SK-N-SH (cell line): ENCODE data around the gene MTHFD1L. TPM values are rescaled to one million over a fixed set of nuclear protein-coding genes. Genes with fewer than 3 reads are reported as not detected.
A peak's percentile ranks its signal among the peaks of the same experiment; 100 is the strongest.

Source experiments
- CTCF ChIA-PET: fragments of 300-600, 350-600 bp; formaldehyde crosslinking; extraction: SDS; loops from one replicate; lab custom pipeline; 2021; lab: Yijun Ruan, JAX
- POLR2A ChIA-PET: fragments of 350-600 bp; sonication (Branson Sonifier 250); formaldehyde crosslinking; extraction: SDS; loops from one replicate; lab custom pipeline; 2020; ENCODE audit warnings: antibody characterized with exemption, inconsistent platforms; lab: Yijun Ruan, JAX
- DNase-seq: peaks from one replicate; pipeline ENCODE4 v3.0.0; 2012
- H2AFZ ChIP-seq: fragments of 200-600 bp; sonication (generic); 2 replicates; pipeline ENCODE4 v1.8.1; 2016; ENCODE audit warnings: antibody characterized with exemption, mild to moderate bottlenecking, low read depth
- H3F3A ChIP-seq: fragments of 200-600 bp; sonication (generic); replicated peaks from 2 replicates; pipeline ENCODE3; 2016; ENCODE audit warnings: antibody characterized with exemption, mild to moderate bottlenecking; ENCODE audit not compliant: insufficient read depth
- H3K27ac ChIP-seq, 2 experiments: fragments of 200-500 bp in 1 of 2; fragments of 200-600 bp in 1 of 2; sonication (Bioruptor generic) in 1 of 2; sonication (generic), shearing (Covaris generic) in 1 of 2; 2 replicates each; pipeline versions ENCODE4 v1.5.1 to v1.6.1; 2014 to 2016; ENCODE audit warnings: low read depth in 2 of 2, inconsistent platforms in 1 of 2, low read length in 1 of 2, mild to moderate bottlenecking in 1 of 2, mixed read lengths in 1 of 2
- H3K27me3 ChIP-seq: fragments of 200-600 bp; sonication (generic), shearing (Covaris generic); 2 replicates; pipeline ENCODE4 v1.6.1; 2016; ENCODE audit warnings: mixed run types; ENCODE audit not compliant: insufficient read depth
- H3K36me3 ChIP-seq, 2 experiments: fragments of 200-500 bp in 1 of 2; fragments of 200-600 bp in 1 of 2; sonication (Bioruptor generic) in 1 of 2; sonication (generic) in 1 of 2; replicated peaks in 1 of 2; 2 replicates each; pipeline versions ENCODE3 to v1.5.1; 2014 to 2016; ENCODE audit warnings: low read length in 1 of 2, mild to moderate bottlenecking in 1 of 2; ENCODE audit not compliant: insufficient read depth in 2 of 2, control insufficient read depth in 1 of 2
- H3K4me1 ChIP-seq, 2 experiments: fragments of 200-500 bp in 1 of 2; fragments of 200-600 bp in 1 of 2; sonication (Bioruptor generic) in 1 of 2; sonication (generic), shearing (Covaris generic) in 1 of 2; 2 replicates each; pipeline versions ENCODE4 v1.5.1 to v1.6.1; 2014 to 2016; ENCODE audit warnings: low read depth in 1 of 2, low read length in 1 of 2, mixed run types in 1 of 2; ENCODE audit not compliant: insufficient read depth in 2 of 2, control insufficient read depth in 1 of 2
- H3K4me2 ChIP-seq: fragments of 200-600 bp; sonication (generic), shearing (Covaris generic); 2 replicates; pipeline ENCODE4 v1.6.1; 2017; ENCODE audit warnings: mixed run types
- H3K4me3 ChIP-seq, 2 experiments: fragments of 200-500 bp in 1 of 2; fragments of 200-600 bp in 1 of 2; sonication (Bioruptor generic) in 1 of 2; sonication (generic), shearing (Covaris generic) in 1 of 2; 2 replicates each; pipeline versions ENCODE4 v1.5.1 to v1.8.1; 2014 to 2016; ENCODE audit warnings: low read depth in 2 of 2, inconsistent platforms in 1 of 2, low read length in 1 of 2, mild to moderate bottlenecking in 1 of 2, mixed read lengths in 1 of 2, moderate library complexity in 1 of 2
- H3K79me2 ChIP-seq: fragments of 200-600 bp; sonication (generic); 2 replicates; pipeline ENCODE4 v1.8.1; 2017; ENCODE audit warnings: mild to moderate bottlenecking; ENCODE audit not compliant: insufficient read depth
- H3K9ac ChIP-seq: fragments of 200-600 bp; sonication (generic); 2 replicates; pipeline ENCODE4 v1.6.1; 2017; ENCODE audit warnings: mixed run types
- H3K9me2 ChIP-seq: fragments of 200-600 bp; sonication (generic); 2 replicates; pipeline ENCODE4 v1.6.1; 2017; ENCODE audit warnings: mixed run types
- H3K9me3 ChIP-seq: fragments of 200-600 bp; sonication (generic); 2 replicates; pipeline ENCODE4 v1.6.1; 2017; ENCODE audit warnings: mixed run types, mild to moderate bottlenecking, moderate library complexity
- H4K20me1 ChIP-seq: fragments of 200-600 bp; sonication (generic); 2 replicates; pipeline ENCODE4 v1.6.1; 2017; ENCODE audit warnings: mild to moderate bottlenecking, mixed run types; ENCODE audit not compliant: insufficient read depth
- ELF1 ChIP-seq: IDR thresholded peaks from 2 replicates; pipeline ENCODE4 v1.4.0; 2012
- EZH2phosphoT487 ChIP-seq: fragments of 200-600 bp; sonication (generic); IDR thresholded peaks from 2 replicates; pipeline ENCODE4 v1.6.1; 2017; ENCODE audit warnings: low read depth, mixed run types, mild to moderate bottlenecking, antibody characterized with exemption, moderate library complexity, borderline replicate concordance
- FOXJ3 ChIP-seq: sonication (generic); formaldehyde crosslinking; IDR thresholded peaks from 2 replicates; pipeline ENCODE4 v1.5.1; 2020; ENCODE audit warnings: mild to moderate bottlenecking, missing genetic modification reagents
- FOXM1 ChIP-seq: IDR thresholded peaks from 2 replicates; pipeline ENCODE4 v1.4.0; 2012; ENCODE audit warnings: low read depth, mild to moderate bottlenecking
- GABPA ChIP-seq: IDR thresholded peaks from 2 replicates; pipeline ENCODE4 v1.4.0; 2012; ENCODE audit warnings: low read depth, mild to moderate bottlenecking
- GATA2 ChIP-seq: sonication (generic); formaldehyde crosslinking; IDR thresholded peaks from 2 replicates; pipeline ENCODE4 v1.5.0; 2020; ENCODE audit warnings: mild to moderate bottlenecking, missing genetic modification reagents
- MAX ChIP-seq: IDR thresholded peaks from 2 replicates; pipeline ENCODE4 v1.4.0; 2012; ENCODE audit warnings: low read depth
- MEF2A ChIP-seq: IDR thresholded peaks from 2 replicates; pipeline ENCODE4 v1.4.0; 2012; ENCODE audit warnings: low read depth, borderline replicate concordance
- MXI1 ChIP-seq: IDR thresholded peaks from 2 replicates; pipeline ENCODE4 v1.6.1; 2012; ENCODE audit warnings: mild to moderate bottlenecking, low read depth, low read length, improper control_type of control experiment
- NFIC ChIP-seq: IDR thresholded peaks from 2 replicates; pipeline ENCODE4 v1.4.0; 2012; ENCODE audit warnings: borderline replicate concordance
- NRF1 ChIP-seq: IDR thresholded peaks from 2 replicates; pipeline ENCODE4 v1.6.1; 2012; ENCODE audit warnings: low read depth, mild to moderate bottlenecking, low read length
- POLR2AphosphoS5 ChIP-seq: IDR thresholded peaks from 2 replicates; pipeline ENCODE4 v1.6.1; 2012; ENCODE audit warnings: low read depth, low read length
- RAD21 ChIP-seq: IDR thresholded peaks from 2 replicates; pipeline ENCODE4 v1.6.1; 2012; ENCODE audit warnings: mild to moderate bottlenecking, low read length
- RCOR1 ChIP-seq: fragments of 150-350 bp; IDR thresholded peaks from 2 replicates; pipeline ENCODE4 v1.6.1; 2017; ENCODE audit warnings: antibody characterized with exemption, low read length
- RFX5 ChIP-seq: IDR thresholded peaks from 2 replicates; pipeline ENCODE4 v1.6.1; 2012; ENCODE audit warnings: mild to moderate bottlenecking, improper control_type of control experiment, low read length
- RXRA ChIP-seq: IDR thresholded peaks from 2 replicates; pipeline ENCODE4 v1.4.0; 2012; ENCODE audit warnings: low read depth, mild to moderate bottlenecking, borderline replicate concordance
- SIN3A ChIP-seq: IDR thresholded peaks from 2 replicates; pipeline ENCODE4 v1.6.1; 2012; ENCODE audit warnings: low read depth, mild to moderate bottlenecking, low read length, moderate library complexity, borderline replicate concordance
- SMC3 ChIP-seq: IDR thresholded peaks from 2 replicates; pipeline ENCODE4 v1.6.1; 2012; ENCODE audit warnings: low read depth, low read length, improper control_type of control experiment
- TAF1 ChIP-seq: IDR thresholded peaks from 2 replicates; pipeline ENCODE4 v1.6.1; 2012; ENCODE audit warnings: low read depth, mild to moderate bottlenecking, low read length, moderate library complexity, borderline replicate concordance
- TEAD4 ChIP-seq: IDR thresholded peaks from 2 replicates; pipeline ENCODE4 v1.4.0; 2012; ENCODE audit warnings: mild to moderate bottlenecking, borderline replicate concordance; ENCODE audit not compliant: insufficient read depth
- YY1 ChIP-seq: IDR thresholded peaks from 2 replicates; pipeline ENCODE4 v1.4.0; 2012; ENCODE audit warnings: low read depth, mild to moderate bottlenecking
- WGBS: methylation state at CpG from one replicate; pipeline ENCODE4 v1.1.6; 2017; ENCODE audit warnings: low lambda C conversion rate; 5-methylcytosine and 5-hydroxymethylcytosine counted together
- polyA plus RNA-seq, 3 experiments: library from polyadenylated mRNA; depleted of rRNA; stranded (reverse); fragments of >200 nt; gene quantifications; 2 replicates each; pipeline ENCODE4 v1.2.3, GENCODE V29; 2012
- TF ChIP-seq, protein P1 (sequence below): IDR thresholded peaks from 2 replicates; pipeline ENCODE4; 2012
- TF ChIP-seq, protein P2 (sequence below): fragments of 150-350 bp; IDR thresholded peaks from 2 replicates; pipeline ENCODE4 v1.6.1; 2017; ENCODE audit warnings: antibody characterized with exemption, low read length, low read depth, borderline replicate concordance

The MTHFD1L gene
- polyA plus RNA-seq, 1 of the 3 experiments (the other 2 are of a cell fraction): 37.0 TPM

GRCh38 chr6:150857062-150857944 lies 8.2 kb upstream of the MTHFD1L start (continued):
- no peak for TF ChIP-seq RFX5
- TF ChIP-seq, protein P1, sequence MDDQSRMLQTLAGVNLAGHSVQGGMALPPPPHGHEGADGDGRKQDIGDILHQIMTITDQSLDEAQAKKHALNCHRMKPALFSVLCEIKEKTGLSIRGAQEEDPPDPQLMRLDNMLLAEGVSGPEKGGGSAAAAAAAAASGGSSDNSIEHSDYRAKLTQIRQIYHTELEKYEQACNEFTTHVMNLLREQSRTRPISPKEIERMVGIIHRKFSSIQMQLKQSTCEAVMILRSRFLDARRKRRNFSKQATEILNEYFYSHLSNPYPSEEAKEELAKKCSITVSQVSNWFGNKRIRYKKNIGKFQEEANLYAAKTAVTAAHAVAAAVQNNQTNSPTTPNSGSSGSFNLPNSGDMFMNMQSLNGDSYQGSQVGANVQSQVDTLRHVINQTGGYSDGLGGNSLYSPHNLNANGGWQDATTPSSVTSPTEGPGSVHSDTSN: peak; percentile 83
- TF ChIP-seq GABPA: no peak
- no peak for TF ChIP-seq RAD21
- no peak for TF ChIP-seq FOXM1
- peak; percentile 54; the same call in 1 of the 2 replicates for TF ChIP-seq TEAD4
- no peak for TF ChIP-seq EZH2phosphoT487
- TF ChIP-seq MAX: peak; percentile 43; the same call in 1 of the 2 replicates
- 0 out of 2 replicates have a peak, but pooled peaks have one; percentile 53 for TF ChIP-seq SIN3A
- no peak for TF ChIP-seq FOXJ3 (CRISPR knock-in tag)
- TF ChIP-seq MXI1: no peak
- TF ChIP-seq, protein P2, sequence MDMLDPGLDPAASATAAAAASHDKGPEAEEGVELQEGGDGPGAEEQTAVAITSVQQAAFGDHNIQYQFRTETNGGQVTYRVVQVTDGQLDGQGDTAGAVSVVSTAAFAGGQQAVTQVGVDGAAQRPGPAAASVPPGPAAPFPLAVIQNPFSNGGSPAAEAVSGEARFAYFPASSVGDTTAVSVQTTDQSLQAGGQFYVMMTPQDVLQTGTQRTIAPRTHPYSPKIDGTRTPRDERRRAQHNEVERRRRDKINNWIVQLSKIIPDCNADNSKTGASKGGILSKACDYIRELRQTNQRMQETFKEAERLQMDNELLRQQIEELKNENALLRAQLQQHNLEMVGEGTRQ: no peak
- no peak for TF ChIP-seq YY1
- no peak for TF ChIP-seq MEF2A
- TF ChIP-seq POLR2AphosphoS5: peak; percentile 56; the same call in 1 of the 2 replicates
- no peak for TF ChIP-seq SMC3
- peak; percentile 39; the same call in 1 of the 2 replicates for TF ChIP-seq TAF1

GRCh38 chr6:150857945-150858308 lies 7.6 kb upstream of the MTHFD1L start:
- 71% methylated on average over 2 of the region's 2 CpGs for WGBS
- Histone ChIP-seq H3F3A (peaks cover 28% of the 10 kb centered on the region), H3K9ac (peak overlapping the region; percentile 85), H3K4me2 (peak overlapping the region; percentile 68), H3K79me2 (peaks cover 28% of the 10 kb centered on the region), H3K4me1 (peaks cover 7 to 20% of the 10 kb centered on the region in 2 experiments; a peak in 3 of 4 replicates), H3K36me3 (no peaks in the 10 kb centered on the region), H3K27me3 (no peaks in the 10 kb centered on the region), H3K27ac (peak overlapping the region; percentile 92 to 99), H2AFZ (peak overlapping the region; percentile 21; the same call in 1 of the 2 replicates), H3K9me2 (no peaks in the 10 kb centered on the region), H3K9me3 (no peaks in the 10 kb centered on the region), H3K4me3 (no peak overlapping the region; a peak in 1 of 4 replicates), H4K20me1 (no peaks in the 10 kb centered on the region)
- TF ChIP-seq GABPA (no peak), SMC3 (no peak), RAD21 (no peak), NFIC (no peak), RXRA (no peak), GATA2 (CRISPR knock-in tag) (no peak), YY1 (no peak), POLR2AphosphoS5 (no peak), NRF1 (no peak), FOXJ3 (CRISPR knock-in tag) (no peak), RCOR1 (no peak), ELF1 (no peak)
- TF ChIP-seq, protein P1: no peak
- ChIA-PET CTCF (no interaction called here), POLR2A (no interaction called here)
- no peak for DNase-seq
